IPS-18c (cell line): Measurements from ENCODE around the gene SMAGP.
"Not testable (repeated sequence)": the region's sequence is repeated elsewhere in the genome, so short reads cannot be mapped to it uniquely, and the experiment has no call there.

Experiments
- H3K4me3 ChIP-seq: 2 replicates; pipeline ENCODE4 v1.7.0; 2013; ENCODE audit warnings: low read depth, mild to moderate bottlenecking, low read length, moderate library complexity; ENCODE audit not compliant: insufficient read depth
- H3K9me3 ChIP-seq: one replicate; pipeline ENCODE4 v1.6.1; 2013; ENCODE audit warnings: mild to moderate bottlenecking, low read length, moderate library complexity; ENCODE audit not compliant: control insufficient read depth, insufficient read depth

Gene SMAGP

GRCh38 chr12:51270951-51271518, 820 bp upstream of the SMAGP start:
- H3K9me3 ChIP-seq: no peaks in the 10 kb centered on the region
- peak overlapping the region; percentile 69 for H3K4me3 ChIP-seq

DNA sequence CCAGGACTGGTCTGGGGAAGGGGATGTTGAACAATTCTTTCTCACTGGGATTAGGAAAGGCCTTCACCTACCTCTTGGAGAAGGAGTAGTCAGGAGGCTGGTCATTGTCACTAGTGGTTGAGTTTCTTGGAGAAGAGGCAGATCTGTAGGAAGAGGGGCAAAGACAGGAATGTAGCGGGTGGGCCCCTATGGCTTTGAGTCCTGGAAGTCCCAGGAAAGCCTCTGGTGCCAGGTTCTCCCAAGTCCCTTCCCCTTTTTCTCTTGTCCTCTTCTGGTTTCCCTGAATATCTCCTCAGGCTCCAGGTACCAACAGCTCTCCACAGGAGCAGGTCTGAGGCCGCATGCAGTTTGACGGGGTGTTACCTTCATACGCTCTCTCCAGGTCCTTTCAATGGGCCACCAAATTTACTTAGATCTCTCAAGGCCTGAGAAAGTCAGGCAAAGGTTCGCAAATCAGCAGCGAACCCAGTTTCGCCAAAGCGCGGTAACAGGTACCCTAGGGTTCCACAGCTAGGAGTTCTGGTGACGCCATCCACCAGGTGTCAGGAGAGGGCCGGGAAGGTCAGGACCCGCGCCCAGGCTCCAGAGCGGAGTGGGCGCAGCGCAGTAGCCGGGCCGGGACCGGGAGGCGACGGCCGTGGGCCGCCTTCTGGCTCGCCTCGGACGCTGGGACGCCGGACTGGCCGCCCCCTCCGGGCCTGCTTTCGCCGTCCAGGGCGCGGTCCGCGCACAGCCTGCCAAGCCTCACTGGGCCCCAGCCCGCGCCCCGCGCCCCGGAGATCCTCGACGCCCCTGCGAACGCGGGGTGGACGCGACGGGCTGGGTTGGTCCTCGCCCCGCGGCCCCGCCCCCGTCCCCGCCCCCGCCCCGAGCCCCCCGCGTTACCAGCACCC, 795 bp downstream of the SMAGP start:
- Histone ChIP-seq H3K4me3 (peak overlapping the region; percentile 38; the same call in 1 of the 2 replicates), H3K9me3 (no peaks in the 10 kb centered on the region)

DNA sequence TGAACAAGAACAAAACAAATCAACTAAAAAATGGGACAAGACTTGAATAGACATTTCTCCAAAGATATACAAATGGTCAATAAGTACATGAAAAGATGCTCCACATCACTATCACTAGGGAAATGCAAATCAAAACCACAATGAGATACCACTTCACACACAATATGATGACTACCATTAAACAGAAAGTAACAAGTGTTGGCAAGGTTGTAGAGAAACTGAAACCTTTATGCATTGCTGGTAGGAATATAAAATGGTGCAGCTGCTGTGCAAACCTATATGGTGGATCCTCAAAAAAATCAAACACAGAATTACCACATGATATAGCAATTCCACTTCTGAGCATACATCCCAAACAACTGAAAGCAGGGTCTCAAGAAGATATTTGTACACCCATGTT, 5.2 kb downstream of the SMAGP start:
- H3K9me3 ChIP-seq: no peaks in the 10 kb centered on the region
- H3K4me3 ChIP-seq: no peak overlapping the region

DNA sequence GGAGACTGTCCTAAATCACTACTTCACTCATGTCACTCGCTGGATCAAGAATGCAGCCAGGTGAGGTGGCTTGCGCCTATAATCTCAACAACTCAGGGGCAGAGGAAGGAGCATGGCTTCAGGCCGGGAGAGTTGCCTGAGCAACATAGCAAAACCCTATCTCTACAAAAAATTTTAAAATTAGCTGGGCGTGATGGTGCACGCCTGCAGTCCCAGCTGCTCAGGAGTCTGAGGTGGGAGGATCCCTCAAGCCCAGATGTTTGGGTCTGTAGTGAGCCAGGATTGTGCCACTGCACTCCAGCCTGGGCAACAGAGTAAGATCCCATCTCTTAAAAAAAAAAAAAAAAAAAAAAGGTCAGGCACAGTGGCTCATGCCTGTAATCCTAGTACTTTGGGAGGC, 5.9 kb downstream of the SMAGP start:
- H3K9me3 ChIP-seq: no peaks in the 10 kb centered on the region

GRCh38 chr12:51263341-51263740, 6.9 kb downstream of the SMAGP start:
- no peak overlapping the region for H3K4me3 ChIP-seq
- no peaks in the 10 kb centered on the region for H3K9me3 ChIP-seq

More for the DNA sequence above, 5.9 kb downstream of the SMAGP start:
- H3K4me3 ChIP-seq: no peak overlapping the region

DNA sequence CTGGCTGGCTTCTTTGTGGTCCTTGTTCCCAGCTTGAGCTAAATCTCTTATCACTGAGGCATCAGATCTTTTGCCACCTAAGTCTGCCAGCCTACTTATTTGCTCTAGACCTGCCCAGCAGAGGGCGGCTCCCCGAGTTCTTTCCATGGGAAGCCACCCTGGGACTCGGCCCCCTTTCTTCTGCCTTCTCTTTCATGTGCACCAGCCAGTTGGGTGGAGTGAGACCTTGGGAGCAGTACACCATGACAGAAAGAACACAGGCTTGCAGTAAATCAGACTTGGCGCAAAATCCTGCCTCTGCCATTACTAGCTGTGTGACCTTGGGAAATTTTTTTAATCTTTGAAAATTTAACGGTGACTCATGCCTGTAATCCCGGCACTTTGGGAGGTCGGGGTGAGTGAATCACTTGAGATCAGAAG, 7.4 kb downstream of the SMAGP start:
- Histone ChIP-seq H3K9me3 (no peaks in the 10 kb centered on the region), H3K4me3 (no peak overlapping the region)

DNA sequence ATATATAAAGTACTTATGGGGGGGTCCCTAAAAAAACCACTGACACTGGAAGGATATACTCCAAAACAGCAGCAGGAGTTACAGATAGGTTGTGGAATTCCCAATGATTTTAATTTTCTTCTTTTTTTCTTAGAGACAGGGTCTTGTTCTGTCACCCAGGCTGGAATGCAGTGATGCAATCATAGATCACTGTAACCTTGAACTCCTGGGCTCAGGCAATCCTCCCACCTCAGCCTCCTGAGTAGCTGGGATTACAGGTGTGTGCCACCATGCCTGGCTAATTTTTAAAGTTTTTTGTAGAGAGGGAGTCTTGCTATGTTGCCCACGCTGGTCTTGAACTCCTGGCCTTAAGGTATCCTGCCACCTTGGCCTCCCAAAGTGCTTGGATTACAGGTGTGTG, 10.6 kb downstream of the SMAGP start:
- H3K4me3 ChIP-seq, H3K9me3 ChIP-seq: not testable (repeated sequence)

DNA sequence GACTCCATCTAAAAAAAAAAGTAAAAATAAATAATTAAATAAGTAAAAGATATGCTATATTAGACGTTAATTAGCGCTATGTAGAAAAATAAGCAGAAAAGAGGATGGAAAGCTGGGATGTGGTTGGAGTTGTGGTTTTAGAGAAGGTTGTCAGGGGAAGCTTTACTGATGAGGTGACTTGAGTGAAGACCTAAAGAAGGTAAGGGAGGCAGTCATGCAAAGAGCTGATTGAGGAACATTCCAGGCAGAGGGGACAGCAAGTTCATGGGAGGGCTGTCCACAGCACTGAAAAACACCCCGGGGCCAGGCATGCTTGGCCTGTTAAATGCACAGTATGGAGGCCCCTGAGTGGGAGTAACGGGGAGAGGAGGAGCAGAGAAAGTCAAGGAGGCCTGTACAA, 15.7 kb downstream of the SMAGP start:
- H3K4me3 ChIP-seq: no peak overlapping the region
- H3K9me3 ChIP-seq: no peaks in the 10 kb centered on the region

- Histone ChIP-seq H3K4me3 (no peak overlapping the region), H3K9me3 (no peaks in the 10 kb centered on the region)
Observed at GRCh38 chr12:51253276-51253675, 16.9 kb downstream of the SMAGP start.

DNA sequence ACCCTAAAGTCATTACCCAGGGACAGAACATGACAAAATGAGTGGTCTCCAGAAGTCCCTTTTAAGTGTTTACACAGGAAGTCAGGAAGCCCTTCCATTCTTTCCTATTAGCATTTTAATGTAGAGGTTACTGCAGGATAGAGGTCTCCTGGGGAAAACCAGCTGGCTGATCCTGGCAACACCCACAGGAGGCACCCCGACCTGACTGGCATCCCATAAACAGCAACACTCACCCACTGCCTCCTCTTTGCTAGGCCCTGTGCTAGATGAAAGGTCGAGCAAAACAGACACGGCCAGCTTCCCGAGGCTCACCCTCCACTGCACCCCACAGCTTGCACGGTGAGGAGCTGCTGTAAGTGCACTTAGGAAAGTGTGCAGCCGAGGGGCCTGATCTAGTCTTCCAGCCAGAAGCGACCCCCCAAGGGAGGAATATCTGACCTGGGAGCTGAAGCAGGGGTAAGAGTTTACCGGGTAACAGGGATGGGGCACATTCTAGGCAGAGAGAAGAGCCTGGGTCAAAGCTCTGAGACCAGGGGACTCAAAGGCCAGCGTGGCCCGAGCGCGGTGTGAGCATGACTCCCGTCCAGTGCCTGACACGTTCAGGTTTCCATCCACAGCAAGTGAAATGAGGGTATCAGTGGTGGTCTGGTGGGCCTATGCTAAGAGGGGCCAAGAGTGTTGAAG, 22.6 kb downstream of the SMAGP start:
- H3K9me3 ChIP-seq: no peaks in the 10 kb centered on the region
- H3K4me3 ChIP-seq: no peak overlapping the region

DNA sequence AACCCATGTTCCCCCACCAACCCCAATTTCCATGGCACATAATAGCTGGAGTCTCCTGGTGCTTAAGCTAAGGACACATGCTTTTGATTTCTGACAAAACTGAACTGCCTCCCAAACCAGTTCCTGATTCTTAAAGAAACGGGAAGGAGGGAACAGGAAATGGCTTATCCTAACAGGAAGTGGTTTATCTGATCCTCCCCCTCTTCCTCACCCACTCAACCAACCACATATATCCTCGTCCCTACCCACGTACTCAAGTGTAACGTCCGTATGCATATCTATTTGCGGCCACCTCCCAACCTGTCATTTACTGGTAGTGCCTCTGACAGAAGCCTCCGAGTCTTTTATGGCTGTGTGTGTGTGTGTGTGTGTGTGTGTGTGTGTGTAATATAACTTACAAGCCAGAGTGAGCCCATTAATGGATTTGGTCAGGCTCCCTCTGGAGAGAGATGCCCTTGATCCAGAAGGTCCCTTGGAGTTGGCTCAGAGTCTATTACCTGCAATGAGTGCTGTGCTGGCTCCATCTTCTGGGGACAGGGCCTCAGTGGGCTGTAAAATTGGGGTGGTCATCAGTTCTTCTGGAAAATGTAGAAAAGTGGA, 23.9 kb downstream of the SMAGP start:
- Histone ChIP-seq H3K9me3 (no peaks in the 10 kb centered on the region), H3K4me3 (no peak overlapping the region)

DNA sequence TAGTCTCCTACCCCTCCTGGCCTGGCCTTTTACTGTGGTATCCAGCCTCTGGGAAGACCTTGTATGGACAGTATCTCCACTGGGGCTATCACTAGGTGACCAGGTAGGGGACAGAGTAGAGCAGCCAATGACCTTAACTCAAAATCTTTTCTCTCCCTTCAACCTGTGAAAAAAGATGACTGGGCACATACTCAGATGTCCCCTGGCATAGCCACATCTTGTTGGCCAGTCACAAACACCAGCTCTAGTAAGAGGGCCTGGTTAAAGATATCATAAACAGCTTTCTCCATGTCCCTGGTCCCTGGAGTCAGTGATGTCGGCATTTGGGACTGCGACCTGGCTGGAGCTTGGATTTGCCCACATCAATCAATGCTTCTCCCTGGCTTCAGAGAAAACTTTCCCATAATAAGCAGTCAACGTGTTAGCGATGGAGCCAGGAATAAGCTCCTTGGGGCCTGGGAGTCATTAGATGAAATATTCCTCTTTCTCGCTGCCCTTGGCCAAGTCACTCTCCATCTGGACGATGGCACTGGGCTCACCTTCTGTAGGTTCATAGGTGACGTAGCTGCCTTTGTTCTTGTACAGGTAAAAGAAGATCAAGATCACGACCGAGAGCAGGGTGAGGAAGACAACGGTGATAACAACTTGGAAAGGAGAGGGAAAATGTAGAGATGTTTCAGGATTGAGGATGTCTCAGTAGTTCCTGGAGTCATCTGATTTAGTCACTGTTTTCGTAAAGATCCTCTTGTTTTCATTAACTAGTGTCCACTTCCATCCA, 24.6 kb downstream of the SMAGP start:
- no peaks in the 10 kb centered on the region for H3K9me3 ChIP-seq
- no peak overlapping the region for H3K4me3 ChIP-seq

- Histone ChIP-seq H3K9me3 (no peaks in the 10 kb centered on the region), H3K4me3 (no peak overlapping the region)
Observed at GRCh38 chr12:51244269-51244668, 25.9 kb downstream of the SMAGP start.

DNA sequence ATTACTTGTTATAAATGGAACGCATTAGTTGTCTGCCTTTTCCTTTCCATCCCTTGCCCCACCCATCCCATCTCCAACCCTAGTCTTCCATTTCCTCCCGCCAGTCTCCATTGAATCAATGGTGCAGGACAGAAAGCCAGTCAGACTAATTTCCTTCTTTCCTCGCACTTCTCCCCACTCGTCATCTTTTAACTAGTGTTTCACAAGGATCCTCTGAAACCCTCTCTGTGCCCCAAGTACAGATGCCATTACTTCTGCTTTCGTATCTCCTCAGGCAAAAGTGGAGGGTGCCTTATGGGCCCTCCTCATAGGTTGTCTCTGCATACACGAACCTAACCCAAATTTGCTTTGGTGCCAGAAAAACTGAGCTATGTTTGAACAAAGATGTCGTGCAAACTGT, 27.3 kb downstream of the SMAGP start:
- Histone ChIP-seq H3K4me3 (no peak overlapping the region), H3K9me3 (no peaks in the 10 kb centered on the region)

DNA sequence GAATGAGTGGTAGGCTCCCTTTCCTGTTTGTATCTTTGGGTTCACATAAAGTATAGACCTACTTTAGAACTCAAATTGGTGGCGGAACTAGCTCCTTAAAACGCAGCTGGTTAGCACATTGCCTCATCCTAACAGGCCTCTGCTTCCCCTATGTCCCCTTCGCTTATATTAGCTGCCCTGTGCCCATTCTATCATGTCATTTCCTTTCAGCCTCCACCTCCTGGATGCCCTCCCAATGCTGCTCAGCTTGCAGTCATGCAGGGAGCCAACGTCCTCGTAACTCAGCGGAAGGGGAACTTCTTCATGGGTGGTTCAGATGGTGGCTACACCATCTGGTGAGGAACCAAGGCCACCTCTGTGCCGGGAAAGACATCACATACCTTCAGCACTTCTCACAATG, 28.1 kb downstream of the SMAGP start:
- H3K4me3 ChIP-seq: no peak overlapping the region
- no peaks in the 10 kb centered on the region for H3K9me3 ChIP-seq

- no peak overlapping the region for H3K4me3 ChIP-seq
- H3K9me3 ChIP-seq: no peaks in the 10 kb centered on the region
Observed at GRCh38 chr12:51240971-51241370, 29.2 kb downstream of the SMAGP start.
